DMS114 treated with DMSO at 0.1 percent for 48 hours (cell line): ENCODE data around the gene MLIP.

Source experiments
- DNase-seq: peaks from one replicate; lab custom pipeline; 2025; ENCODE audit not compliant: unreplicated experiment; lab: John Stamatoyannopoulos, UW

MLIP gene

DNA sequence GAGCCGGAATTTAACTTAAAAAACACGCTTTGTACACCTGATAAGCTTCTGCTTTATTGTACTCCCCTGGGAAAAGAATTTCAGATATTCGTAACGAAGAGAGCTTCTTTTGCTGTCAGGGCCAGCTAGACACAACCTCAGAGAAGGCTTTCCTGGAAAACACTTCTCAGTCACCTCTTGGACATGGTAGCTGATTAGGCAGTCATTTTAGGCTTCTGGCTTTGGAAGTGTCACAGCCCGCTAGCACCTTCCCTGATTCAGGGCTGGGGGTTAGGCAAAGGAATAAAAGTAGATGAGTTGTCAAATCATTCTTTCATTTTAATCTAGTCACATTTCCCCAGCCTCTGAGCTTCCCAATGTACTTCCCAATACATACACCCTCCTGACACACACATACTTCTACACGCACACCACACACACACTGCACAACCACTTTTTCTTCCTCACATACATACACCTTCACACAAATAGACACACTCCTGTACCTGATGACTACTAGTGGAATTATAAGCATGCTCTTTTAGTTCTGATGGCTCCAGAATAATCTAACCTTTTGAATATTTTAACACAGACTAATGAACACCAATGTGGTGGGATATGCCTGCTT lies 162.1 kb downstream of the MLIP start:
- DNase-seq: no peak

GRCh38 chr6:54274383-54274782 lies 163.1 kb downstream of the MLIP start:
- DNase-seq: no peak

DNA sequence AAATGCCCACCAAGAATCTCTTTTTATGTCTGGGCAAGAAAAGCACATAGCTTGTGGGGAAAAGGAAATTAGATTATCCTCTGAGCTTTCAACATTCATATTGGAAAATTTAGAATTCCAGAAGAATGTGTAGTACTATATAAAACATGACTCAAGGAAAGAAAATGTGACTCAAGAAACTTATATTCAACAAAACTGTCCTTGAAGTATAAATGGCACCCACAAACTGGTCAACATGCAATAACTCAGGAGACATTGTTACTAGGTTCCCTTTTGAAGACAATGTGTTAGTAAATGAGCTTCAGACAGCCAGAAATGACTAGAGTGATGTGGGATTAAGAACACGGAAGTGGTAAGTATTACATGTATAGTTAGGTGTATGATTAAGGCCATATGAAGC lies 170.9 kb downstream of the MLIP start:
- no peak for DNase-seq

DNA sequence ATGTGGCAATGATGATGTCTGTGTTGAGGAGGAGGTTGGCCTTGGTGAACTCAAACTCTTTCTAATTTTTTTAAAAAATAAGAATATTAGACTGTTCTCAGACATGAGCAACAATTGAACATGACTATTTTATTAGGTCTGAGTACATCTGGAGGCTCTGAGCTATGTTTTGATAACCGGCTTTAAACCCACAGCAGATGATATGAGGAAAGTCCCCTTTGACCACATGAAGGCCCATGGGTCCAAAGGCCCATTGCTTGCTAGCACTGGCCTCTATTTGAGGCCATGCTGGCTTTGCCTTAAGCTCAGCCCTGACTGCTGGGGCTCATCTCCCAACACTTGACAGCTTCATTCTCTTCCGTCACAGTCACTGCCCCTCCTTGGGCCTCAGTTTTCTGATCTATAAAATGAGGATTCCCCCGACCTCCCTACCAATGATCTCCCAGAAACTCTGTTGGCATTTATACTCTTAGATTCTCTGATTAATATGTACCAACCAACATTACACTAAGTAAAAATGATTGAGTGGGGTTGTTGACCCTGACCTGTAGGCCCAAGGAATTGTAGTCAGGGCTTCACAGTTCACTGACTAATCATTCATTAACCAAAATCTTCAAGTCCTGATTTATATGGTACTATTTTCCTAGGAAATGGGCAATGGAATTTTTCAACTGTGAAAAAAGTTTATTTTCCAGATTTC lies 173.1 kb downstream of the MLIP start:
- DNase-seq: no peak

GRCh38 chr6:54285595-54285994 lies 174.4 kb downstream of the MLIP start:
- no peak for DNase-seq

DNA sequence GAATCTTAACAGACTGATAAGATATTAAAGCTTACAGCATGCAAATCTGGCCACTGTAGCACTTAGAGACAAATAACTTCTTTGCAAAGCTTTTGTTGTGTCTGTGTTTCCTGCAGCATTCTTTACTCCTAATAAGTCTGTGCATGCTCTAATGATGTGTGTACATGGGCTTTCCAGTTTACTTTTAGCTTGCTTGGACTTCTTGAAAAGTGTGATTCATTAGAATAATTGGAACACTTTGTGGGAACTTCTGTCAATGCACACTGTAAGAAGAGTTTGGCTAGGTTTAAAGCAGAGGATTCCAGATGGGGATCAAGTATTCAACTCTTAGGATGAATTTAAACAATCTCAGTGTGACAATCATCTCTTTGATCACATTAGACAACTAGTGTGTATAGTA lies 174.9 kb downstream of the MLIP start:
- DNase-seq: no peak

DNA sequence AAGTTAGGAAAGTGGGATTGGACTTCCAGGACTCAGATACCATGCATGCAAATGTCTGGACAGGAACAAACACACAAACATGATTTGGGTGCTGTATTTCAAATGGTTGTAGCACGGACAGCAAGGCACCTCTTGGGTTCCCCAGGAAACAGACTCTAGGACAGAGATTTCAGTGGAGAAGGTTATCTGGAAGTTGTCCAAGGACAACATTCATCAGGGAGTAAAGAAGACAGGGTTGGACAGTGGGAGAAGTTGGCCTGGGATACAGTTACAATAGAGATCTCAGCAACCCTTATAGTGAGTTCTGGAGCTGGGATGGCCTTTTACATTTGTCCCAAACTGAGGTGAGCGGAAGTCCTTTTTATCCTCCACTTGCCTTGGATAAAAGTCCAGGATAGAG lies 177.2 kb downstream of the MLIP start:
- no peak for DNase-seq

DNA sequence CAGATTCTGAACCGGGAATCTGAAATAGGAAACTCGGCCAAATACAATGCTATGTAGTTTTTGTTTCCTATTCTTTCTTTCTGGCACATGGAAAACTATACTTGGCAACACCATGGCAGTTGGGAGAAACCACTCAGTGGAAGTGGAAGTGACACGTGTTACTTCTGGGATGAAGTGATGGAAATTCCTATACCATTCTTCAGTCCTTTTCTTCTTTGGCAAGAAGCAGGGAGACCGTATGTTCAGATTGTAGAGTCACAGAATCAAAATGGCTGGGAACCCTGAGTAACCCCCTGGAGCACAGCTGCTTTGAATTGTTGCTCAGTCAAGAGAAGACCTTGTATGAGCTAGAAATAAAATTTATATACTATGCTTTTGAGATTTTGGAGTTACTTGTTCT lies 178.2 kb downstream of the MLIP start:
- no peak for DNase-seq

DNA sequence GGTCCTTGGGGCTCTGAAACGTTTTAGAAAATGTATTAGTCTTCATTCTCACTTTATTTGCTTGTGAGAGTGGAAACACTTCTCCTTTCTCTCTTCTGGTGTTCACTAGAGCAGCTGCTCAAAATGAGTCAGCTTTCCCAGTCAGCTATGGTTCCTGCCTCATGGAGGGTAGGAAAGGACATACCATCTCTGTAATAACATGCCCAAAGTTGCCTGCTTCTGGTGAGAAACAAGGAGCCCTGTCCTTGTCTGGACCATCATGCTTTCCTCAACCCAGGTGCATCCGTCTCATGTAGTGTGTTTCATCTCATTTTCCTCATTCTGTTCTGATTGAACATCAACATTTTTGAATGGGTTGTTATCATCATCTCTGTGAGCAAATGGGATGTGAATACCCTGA lies 179.9 kb downstream of the MLIP start:
- no peak for DNase-seq

GRCh38 chr6:54291738-54292137 lies 180.5 kb downstream of the MLIP start:
- no peak for DNase-seq

DNA sequence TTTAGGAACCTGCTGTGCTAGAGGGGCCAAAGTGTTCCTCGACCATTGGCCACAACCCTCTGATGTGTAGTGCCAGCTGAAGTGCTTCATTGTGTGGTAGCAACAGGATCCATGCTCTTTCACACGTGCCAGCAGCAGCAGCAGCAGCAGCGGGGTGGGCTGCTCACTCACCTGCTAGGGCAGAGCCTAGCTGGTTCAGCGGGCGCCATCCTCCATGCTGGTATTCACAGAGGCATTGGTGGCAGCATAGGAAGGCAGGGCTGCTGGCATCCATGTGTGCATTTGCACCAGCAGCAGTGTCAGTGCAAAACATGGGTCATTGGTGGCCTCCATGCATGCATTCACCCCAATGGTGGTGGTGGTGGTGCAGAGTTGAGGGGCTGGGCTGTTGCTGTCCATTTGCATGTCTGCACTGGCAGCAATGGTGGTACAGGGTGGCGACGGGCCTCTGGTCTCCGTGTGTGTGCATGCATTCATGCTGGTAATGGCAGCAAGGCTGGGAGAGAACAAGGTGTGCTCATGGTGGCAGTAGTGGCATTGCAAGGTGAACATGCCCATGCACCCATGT lies 183.8 kb downstream of the MLIP start:
- DNase-seq: no peak

- DNase-seq: no peak
Observed at GRCh38 chr6:54299542-54300269, 188.5 kb downstream of the MLIP start.

DNA sequence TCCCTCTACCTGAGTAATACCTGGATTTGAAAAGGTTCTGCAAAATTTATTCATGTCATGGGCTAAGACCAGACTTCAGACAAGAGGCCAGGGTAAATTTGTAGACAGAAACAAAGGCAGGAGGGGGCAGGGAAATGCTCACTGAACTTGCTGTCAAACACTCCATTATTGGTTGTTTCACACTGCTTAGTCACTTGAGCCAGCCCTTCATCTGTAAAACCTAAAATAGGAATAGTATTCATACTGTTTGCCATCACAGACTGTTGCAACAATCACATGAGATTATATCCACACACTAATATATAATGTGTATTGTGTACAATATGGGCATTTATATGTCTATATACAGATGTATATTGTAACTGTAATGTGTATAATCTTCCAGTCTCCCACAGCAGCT lies 190.5 kb downstream of the MLIP start:
- no peak for DNase-seq

GRCh38 chr6:54307439-54307910 lies 196.2 kb downstream of the MLIP start:
- DNase-seq: no peak

- no peak for DNase-seq
Observed at GRCh38 chr6:54308289-54308985, 197.2 kb downstream of the MLIP start, which contains the start of gene TINAG. Gene TINAG (plus strand): TSS chr6:54308441. CDS start chr6:54308551, 110 bp downstream.

GRCh38 chr6:54308986-54309315 lies 197.7 kb downstream of the MLIP start:
- no peak for DNase-seq

DNA sequence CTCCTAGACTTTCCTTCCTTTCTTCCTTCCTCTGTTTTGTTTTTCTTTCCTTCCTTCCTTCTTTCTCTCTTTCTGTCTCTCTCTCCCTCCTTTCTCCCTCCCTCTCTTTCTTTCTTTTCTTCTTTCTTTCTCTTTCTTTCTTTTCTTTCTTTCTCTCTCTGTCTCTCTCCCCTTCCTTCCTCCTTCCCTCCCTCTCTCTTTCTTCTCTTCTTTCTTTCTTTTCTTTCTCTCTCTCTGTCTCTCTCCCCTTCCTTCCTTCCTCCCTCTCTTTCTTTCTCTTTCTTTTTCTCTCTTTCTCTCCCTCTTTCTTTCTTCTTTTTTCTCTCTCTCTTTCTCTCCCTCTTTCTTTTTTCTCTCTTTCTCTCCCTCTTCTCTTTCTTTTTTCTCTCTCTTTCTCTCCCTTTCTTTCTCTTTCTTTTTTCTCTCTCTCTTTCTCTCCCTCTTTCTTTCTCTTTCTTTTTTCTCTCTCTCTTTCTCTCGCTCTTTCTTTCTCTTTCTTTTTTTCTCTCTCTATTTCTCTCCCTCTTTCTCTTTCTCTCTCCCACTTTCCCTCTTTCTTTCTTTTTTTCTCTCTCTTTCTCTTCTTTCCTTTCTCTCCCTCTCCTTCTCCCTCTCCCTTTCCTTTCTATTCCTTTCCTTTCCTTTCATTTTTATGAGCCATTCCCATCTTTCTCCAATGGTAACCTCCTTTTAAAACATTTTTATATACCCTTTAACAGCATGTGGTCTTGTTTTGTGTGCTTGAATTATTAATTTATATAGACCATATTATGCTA lies 199.3 kb downstream of the MLIP start:
- no peak for DNase-seq

DNA sequence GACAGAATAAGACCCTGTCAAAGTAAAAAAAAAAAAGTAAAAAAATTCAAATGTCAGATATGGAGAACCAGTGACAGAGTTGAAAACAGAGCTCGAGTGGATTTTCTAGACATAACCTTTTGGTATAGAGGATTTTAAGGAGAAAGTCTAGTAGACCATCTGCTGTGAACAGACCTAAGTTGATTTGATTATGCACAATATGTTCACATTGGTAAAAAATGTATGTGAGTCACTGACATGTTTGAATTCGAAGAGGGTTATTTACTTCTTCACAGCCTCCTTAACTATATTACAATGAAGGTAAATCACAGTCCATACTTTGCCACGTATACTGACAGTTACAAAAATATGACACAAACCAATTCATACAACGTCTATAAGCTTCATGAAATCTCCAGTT lies 204.4 kb downstream of the MLIP start:
- DNase-seq: no peak
